ENCODE measurements around the gene FOXN3. TPM values are rescaled to one million over a fixed set of nuclear protein-coding genes. Genes with fewer than 3 reads are reported as not detected.
A peak's percentile ranks its signal among the peaks of the same experiment; 100 is the strongest.

Gene FOXN3
- total RNA-seq, 1 experiment from 2014 or later = 125 TPM

DNA sequence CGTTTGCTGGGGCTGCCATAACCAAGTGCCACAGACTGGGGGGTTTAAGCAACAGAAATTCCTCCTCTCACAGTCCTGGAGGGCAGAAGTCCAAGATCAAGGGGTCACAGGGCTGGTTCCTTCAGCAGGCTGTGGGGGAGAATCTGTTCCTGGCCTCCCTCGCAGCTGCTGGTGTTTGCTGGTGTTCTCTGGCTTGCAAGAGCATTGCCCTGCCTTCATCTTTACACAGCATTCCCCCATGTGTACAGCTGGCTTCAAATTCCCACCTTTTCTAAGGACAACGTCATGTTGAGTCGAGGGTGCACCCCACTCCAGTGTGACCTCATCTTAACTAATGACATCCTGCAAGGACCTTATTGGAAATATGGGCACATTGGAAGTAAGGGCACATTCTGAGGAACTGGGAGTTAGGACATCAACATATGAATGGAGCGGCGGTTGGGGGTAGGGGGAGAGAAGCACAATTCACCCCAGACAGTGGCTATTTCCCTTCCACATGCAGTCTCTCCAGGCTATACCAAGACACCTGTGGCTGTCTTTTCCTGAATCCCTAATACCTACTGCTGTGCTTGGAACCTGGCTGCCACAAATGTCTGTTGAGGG, 123.6 kb downstream of the FOXN3 start:
- Histone ChIP-seq H3T11ph (ENCODE audit: low read length) (no peak overlapping the region), H2BK15ac (ENCODE audit: low read depth, low read length) (no peak overlapping the region), H3K14ac (ENCODE audit: insufficient read depth, low read length) (0 out of 2 replicates have a peak overlapping the region, but pooled peaks have one; percentile 27), H4K5ac (ENCODE audit: insufficient read length, low read depth, low read length) (no peak overlapping the region), H2BK20ac (ENCODE audit: low read depth, low read length, poor library complexity, severe bottlenecking) (no peak overlapping the region), H4K8ac (replicated peaks; ENCODE audit: insufficient read length, low read depth, low read length) (no peak overlapping the region), H3K56ac (ENCODE audit: insufficient read length, low read depth, low read length) (no peak overlapping the region), H3K18ac (ENCODE audit: insufficient read length, low read depth, low read length) (peak overlapping the region; percentile 50), H3K4ac (ENCODE audit: low read depth, low read length) (no peak overlapping the region), H4K20me1 (ENCODE audit: control insufficient read depth, insufficient read depth, insufficient read length) (no peaks in the 10 kb centered on the region), H2BK120ac (ENCODE audit: low read depth, low read length, poor library complexity, severe bottlenecking) (no peak overlapping the region), H4K91ac (ENCODE audit: insufficient read length, low read depth, low read length) (no peak overlapping the region), H3K27ac (ENCODE audit: insufficient read length, low read depth, low read length) (peak overlapping the region; percentile 92), H2AK5ac (ENCODE audit: insufficient read length, low read length) (no peak overlapping the region), H2BK5ac (ENCODE audit: insufficient read length, low read length) (no peak overlapping the region), H3K79me1 (ENCODE audit: insufficient read depth, low read depth, low read length, poor library complexity, severe bottlenecking) (peaks cover 5% of the 10 kb centered on the region), H3K23ac (ENCODE audit: insufficient read length, low read depth, low read length) (no peak overlapping the region), H3K23me2 (ENCODE audit: insufficient read length, low read depth, low read length, poor library complexity, severe bottlenecking) (no peaks in the 10 kb centered on the region), H3K9me3 (ENCODE audit: control insufficient read depth, low read depth, low read length) (no peaks in the 10 kb centered on the region), H2BK12ac (ENCODE audit: insufficient read length, low read depth, low read length) (no peak overlapping the region), H3K79me2 (ENCODE audit: insufficient read depth, low read length) (peaks cover 17% of the 10 kb centered on the region; the same call in 1 of the 2 replicates), H3K4me2 (ENCODE audit: insufficient read depth, insufficient read length, low read length) (peak overlapping the region; percentile 15), H3K4me1 (ENCODE audit: insufficient read depth, low read length) (peaks cover 24% of the 10 kb centered on the region; the same call in 1 of the 2 replicates), H3K9ac (ENCODE audit: extremely low read depth, insufficient read length, low read length) (no peak overlapping the region), H2AFZ (ENCODE audit: low read length) (no peak overlapping the region), H3K27me3 (ENCODE audit: insufficient read depth, low read length) (no peaks in the 10 kb centered on the region)
- peak overlapping the region; percentile 92 to 98 (median 97) for H3K27ac Mint-ChIP-seq
- TF ChIP-seq, protein P1, sequence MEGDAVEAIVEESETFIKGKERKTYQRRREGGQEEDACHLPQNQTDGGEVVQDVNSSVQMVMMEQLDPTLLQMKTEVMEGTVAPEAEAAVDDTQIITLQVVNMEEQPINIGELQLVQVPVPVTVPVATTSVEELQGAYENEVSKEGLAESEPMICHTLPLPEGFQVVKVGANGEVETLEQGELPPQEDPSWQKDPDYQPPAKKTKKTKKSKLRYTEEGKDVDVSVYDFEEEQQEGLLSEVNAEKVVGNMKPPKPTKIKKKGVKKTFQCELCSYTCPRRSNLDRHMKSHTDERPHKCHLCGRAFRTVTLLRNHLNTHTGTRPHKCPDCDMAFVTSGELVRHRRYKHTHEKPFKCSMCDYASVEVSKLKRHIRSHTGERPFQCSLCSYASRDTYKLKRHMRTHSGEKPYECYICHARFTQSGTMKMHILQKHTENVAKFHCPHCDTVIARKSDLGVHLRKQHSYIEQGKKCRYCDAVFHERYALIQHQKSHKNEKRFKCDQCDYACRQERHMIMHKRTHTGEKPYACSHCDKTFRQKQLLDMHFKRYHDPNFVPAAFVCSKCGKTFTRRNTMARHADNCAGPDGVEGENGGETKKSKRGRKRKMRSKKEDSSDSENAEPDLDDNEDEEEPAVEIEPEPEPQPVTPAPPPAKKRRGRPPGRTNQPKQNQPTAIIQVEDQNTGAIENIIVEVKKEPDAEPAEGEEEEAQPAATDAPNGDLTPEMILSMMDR (conservative IDR thresholded peaks at IDR 0.05) = no peak
- DNase-seq = peak; percentile 80
- no peaks in the 10 kb centered on the region; a peak in 2 of 5 replicates for H3K9me3 Mint-ChIP-seq
- H3K4me1 Mint-ChIP-seq = peaks cover 67 to 73% of the 10 kb centered on the region in 2 experiments
- WGBS (ENCODE audit: extremely low coverage, insufficient read length, low lambda C conversion rate) = no CpG with 5 or more reads among the region's 6 CpGs
- H3K4me3 Mint-ChIP-seq = peak overlapping the region in 1 of 2 experiments; percentile 48; a peak in 4 of 5 replicates
- H3K27me3 Mint-ChIP-seq (ENCODE audit: low read depth) = no peaks in the 10 kb centered on the region
- H3K36me3 Mint-ChIP-seq (ENCODE audit: insufficient read depth in 1 of 3, low read depth in 3 of 3) = peaks cover 30 to 38% (median 30%) of the 10 kb centered on the region in 3 experiments
